Measurements from ENCODE around the gene CPA5. TPM values are rescaled to one million over a fixed set of nuclear protein-coding genes. Genes with fewer than 3 reads are reported as not detected.

Gene CPA5
- total RNA-seq, 1 experiment from 2014 or later, result 0.13 TPM

GRCh38 chr7:130349911-130350782 lies 5.5 kb downstream of the CPA5 start:
- H3K4me3 ChIP-seq, result no peak overlapping the region
- H3K9me3 ChIP-seq, result no peaks in the 10 kb centered on the region
- no peaks in the 10 kb centered on the region for H3K27me3 ChIP-seq
- DNase-seq, result no peak
- no peaks in the 10 kb centered on the region for H3K36me3 ChIP-seq

- no peak for DNase-seq
Observed at GRCh38 chr7:130350945-130351790, 6.6 kb downstream of the CPA5 start.

GRCh38 chr7:130351791-130352090 lies 7.1 kb downstream of the CPA5 start:
- H3K9me3 ChIP-seq, result no peaks in the 10 kb centered on the region
- no peaks in the 10 kb centered on the region for H3K27me3 ChIP-seq
- H3K36me3 ChIP-seq, result no peaks in the 10 kb centered on the region
- DNase-seq, result no peak
- no peak overlapping the region for H3K4me3 ChIP-seq

More at GRCh38 chr7:130350945-130351790, 6.6 kb downstream of the CPA5 start:
- H3K9me3 ChIP-seq, result no peaks in the 10 kb centered on the region
- no peak overlapping the region for H3K4me3 ChIP-seq
- no peaks in the 10 kb centered on the region for H3K27me3 ChIP-seq
- no peaks in the 10 kb centered on the region for H3K36me3 ChIP-seq

- Histone ChIP-seq H3K36me3 (no peaks in the 10 kb centered on the region), H3K9me3 (no peaks in the 10 kb centered on the region), H3K27me3 (no peaks in the 10 kb centered on the region), H3K4me3 (no peak overlapping the region)
- no peak for DNase-seq
Observed at GRCh38 chr7:130352194-130353074, 7.8 kb downstream of the CPA5 start.

GRCh38 chr7:130353196-130353595 lies 8.6 kb downstream of the CPA5 start:
- Histone ChIP-seq H3K4me3 (no peak overlapping the region), H3K27me3 (no peaks in the 10 kb centered on the region)
- DNase-seq, result no peak

GRCh38 chr7:130356121-130356875 lies 11.7 kb downstream of the CPA5 start:
- no peaks in the 10 kb centered on the region; the same call in 1 of the 2 replicates for H3K9me3 ChIP-seq
- H3K4me3 ChIP-seq, result no peak overlapping the region
- peak; percentile 91 for DNase-seq
- no peaks in the 10 kb centered on the region for H3K36me3 ChIP-seq
- no peaks in the 10 kb centered on the region for H3K27me3 ChIP-seq

More at GRCh38 chr7:130353196-130353595, 8.6 kb downstream of the CPA5 start:
- H3K36me3 ChIP-seq, result no peaks in the 10 kb centered on the region
- H3K9me3 ChIP-seq, result no peaks in the 10 kb centered on the region

- H3K9me3 ChIP-seq, result no peaks in the 10 kb centered on the region; the same call in 1 of the 2 replicates
- H3K4me3 ChIP-seq, result no peak overlapping the region
- H3K36me3 ChIP-seq, result no peaks in the 10 kb centered on the region
- no peaks in the 10 kb centered on the region for H3K27me3 ChIP-seq
- DNase-seq, result peak; percentile 76
Observed at GRCh38 chr7:130356876-130357611, 12.4 kb downstream of the CPA5 start.

- Histone ChIP-seq H3K36me3 (no peaks in the 10 kb centered on the region), H3K4me3 (no peak overlapping the region), H3K9me3 (no peaks in the 10 kb centered on the region; the same call in 1 of the 2 replicates), H3K27me3 (no peaks in the 10 kb centered on the region)
- no peak for DNase-seq
Observed at GRCh38 chr7:130358471-130358870, 13.9 kb downstream of the CPA5 start.

GRCh38 chr7:130359276-130359857 lies 14.8 kb downstream of the CPA5 start:
- no peaks in the 10 kb centered on the region for H3K27me3 ChIP-seq
- no peaks in the 10 kb centered on the region for H3K36me3 ChIP-seq
- no peak for DNase-seq
- no peak overlapping the region for H3K4me3 ChIP-seq
- H3K9me3 ChIP-seq, result no peaks in the 10 kb centered on the region; the same call in 1 of the 2 replicates

GRCh38 chr7:130360518-130360917 lies 15.9 kb downstream of the CPA5 start:
- Histone ChIP-seq H3K36me3 (no peaks in the 10 kb centered on the region), H3K9me3 (no peaks in the 10 kb centered on the region; the same call in 1 of the 2 replicates), H3K4me3 (no peak overlapping the region), H3K27me3 (no peaks in the 10 kb centered on the region)
- DNase-seq, result no peak

- no peaks in the 10 kb centered on the region for H3K36me3 ChIP-seq
- H3K27me3 ChIP-seq, result no peaks in the 10 kb centered on the region
- H3K9me3 ChIP-seq, result no peaks in the 10 kb centered on the region; the same call in 1 of the 2 replicates
- no peak overlapping the region for H3K4me3 ChIP-seq
- no peak for DNase-seq
Observed at GRCh38 chr7:130361681-130362080, 17.1 kb downstream of the CPA5 start.

GRCh38 chr7:130362251-130362816 lies 17.7 kb downstream of the CPA5 start:
- Histone ChIP-seq H3K4me3 (no peak overlapping the region), H3K36me3 (no peaks in the 10 kb centered on the region), H3K9me3 (no peaks in the 10 kb centered on the region; the same call in 1 of the 2 replicates), H3K27me3 (no peaks in the 10 kb centered on the region)
- DNase-seq, result no peak

- H3K4me3 ChIP-seq, result no peak overlapping the region
Observed at GRCh38 chr7:130363026-130363847, 18.6 kb downstream of the CPA5 start.

GRCh38 chr7:130364451-130364850 lies 19.8 kb downstream of the CPA5 start:
- DNase-seq, result no peak
- H3K9me3 ChIP-seq, result no peaks in the 10 kb centered on the region; the same call in 1 of the 2 replicates

More at GRCh38 chr7:130363026-130363847, 18.6 kb downstream of the CPA5 start:
- Histone ChIP-seq H3K27me3 (no peaks in the 10 kb centered on the region), H3K36me3 (no peaks in the 10 kb centered on the region), H3K9me3 (no peaks in the 10 kb centered on the region; the same call in 1 of the 2 replicates)
- peak; percentile 92 for DNase-seq

More at GRCh38 chr7:130364451-130364850, 19.8 kb downstream of the CPA5 start:
- no peaks in the 10 kb centered on the region for H3K36me3 ChIP-seq
- H3K27me3 ChIP-seq, result no peaks in the 10 kb centered on the region
- H3K4me3 ChIP-seq, result no peak overlapping the region
